Measurements from ENCODE around the gene EEA1.

GRCh38 chr12:92745856-92746550, 183.1 kb downstream of the EEA1 start:
- TF ChIP-seq EZH2 (IDR thresholded peaks at IDR 0.05; ENCODE audit: borderline replicate concordance, low read length) (no peak), CTCF (IDR thresholded peaks at IDR 0.05; ENCODE audit: low read length) (no peak)
